Lung (tissue), 12 donors: ENCODE results near the gene FUOM. TPM values are rescaled to one million over a fixed set of nuclear protein-coding genes. Genes with fewer than 3 reads are reported as not detected.

Experiments used
- ATAC-seq: fragments of 200-7000 bp; cut with Tn5 transposase; one replicate; pipeline ENCODE4 v1.9.1; 2020; ENCODE audit warnings: moderate number of reproducible peaks; ENCODE audit not compliant: insufficient read depth, low FRiP score
- DNase-seq, 3 donors: peaks; one replicate each; pipeline ENCODE4 v3.0.0-alpha.2; 2013 to 2017
- H3K27ac ChIP-seq, 2 donors: one replicate each; pipeline ENCODE4 v1.5.1; 2013; ENCODE audit warnings: mild to moderate bottlenecking in 2 of 2, moderate library complexity in 2 of 2, control low read depth in 1 of 2, inconsistent platforms in 1 of 2, low read depth in 1 of 2, low read length in 1 of 2
- H3K27me3 ChIP-seq, 3 donors: one replicate each; pipeline ENCODE4 v1.5.1; 2013; ENCODE audit warnings: low read length in 2 of 3; ENCODE audit not compliant: control insufficient read depth in 3 of 3, insufficient read depth in 3 of 3
- H3K36me3 ChIP-seq, 4 donors: one replicate each; pipeline ENCODE4 v1.5.1; 2013; ENCODE audit warnings: low read length in 4 of 4, mild to moderate bottlenecking in 1 of 4, moderate library complexity in 1 of 4; ENCODE audit not compliant: control insufficient read depth in 4 of 4, insufficient read depth in 4 of 4
- H3K4me1 ChIP-seq, 5 donors: one replicate each; pipeline ENCODE4 v1.5.1; 2013; ENCODE audit warnings: low read length in 5 of 5, mild to moderate bottlenecking in 2 of 5, moderate library complexity in 1 of 5; ENCODE audit not compliant: control insufficient read depth in 5 of 5, insufficient read depth in 5 of 5
- H3K4me3 ChIP-seq: one replicate; pipeline ENCODE4 v1.5.1; 2013; ENCODE audit warnings: mild to moderate bottlenecking, control low read depth, moderate library complexity
- H3K9ac ChIP-seq, 2 donors: one replicate each; pipeline ENCODE4 v1.5.1; 2013; ENCODE audit warnings: low read length in 2 of 2, control low read depth in 1 of 2; ENCODE audit not compliant: insufficient read depth in 1 of 2
- H3K9me3 ChIP-seq, 4 donors: one replicate each; pipeline ENCODE4 v1.5.1; 2013; ENCODE audit warnings: low read length in 3 of 4, mild to moderate bottlenecking in 1 of 4, moderate library complexity in 1 of 4; ENCODE audit not compliant: control insufficient read depth in 4 of 4, insufficient read depth in 3 of 4
- WGBS, 2 donors: extraction: QIAGEN DNeasy Blood & Tissue Kit; methylation state at CpG; one replicate each; pipeline ENCODE4 v1.1.7; 2013; 5-methylcytosine and 5-hydroxymethylcytosine counted together
- polyA plus RNA-seq, 2 donors: library from polyadenylated mRNA; stranded (reverse); fragments of 200-250 nt; gene quantifications; one replicate each; pipeline ENCODE4 v1.2.1, GENCODE V29; 2013
- total RNA-seq, 2 donors: library from RNA; depleted of rRNA in 1 of 2; stranded (reverse); fragments of >200 nt in 1 of 2; gene quantifications; one replicate each; pipeline ENCODE4 v1.2.1, GENCODE V29; 2014 to 2021
- TF ChIP-seq, protein P1 (sequence below): IDR thresholded peaks from 2 replicates; pipeline ENCODE4 v1.5.1; 2012; ENCODE audit warnings: mild to moderate bottlenecking; ENCODE audit errors: control extremely low read depth, extremely low read depth
- donor health status: control.
- donor health status: control.
- donor health status: Bipolar disorder and iron deficiency.
- donor health status: healthy.
- donor health status: DM: yes; HTN: yes; CAD: no.

Gene FUOM
- total and polyA plus RNA-seq, 4 donors, result 8.4 to 41.4 (median 34.2) TPM

DNA sequence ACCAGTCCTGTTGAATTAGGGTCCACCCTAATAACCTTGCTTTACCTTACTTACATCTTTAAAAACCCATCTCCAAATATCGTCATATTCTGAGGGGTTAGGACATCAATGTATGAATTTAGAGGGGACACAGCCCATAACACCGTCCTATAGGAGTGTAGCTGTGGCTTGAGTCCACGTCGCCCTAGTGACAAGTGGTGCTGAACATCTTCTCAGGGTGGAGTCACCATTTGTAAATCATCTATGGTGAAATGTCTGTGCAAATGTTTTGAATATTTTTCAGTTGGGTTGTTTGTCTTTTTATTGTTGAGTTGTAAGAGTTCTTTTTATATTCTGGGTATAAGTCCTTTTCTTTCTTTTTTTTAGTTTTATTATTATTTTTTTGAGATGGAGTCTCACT, 15.8 kb downstream of the FUOM start:
- 88 to 91% methylated on average over 4 of the region's 4 CpGs for WGBS, 2 donors
- DNase-seq (no peak), ATAC-seq (no peak)
- Histone ChIP-seq H3K9me3 (peaks cover 0 to 16% (median 0%) of the 10 kb centered on the region in 4 donors), H3K4me3 (no peak overlapping the region), H3K9ac (no peak overlapping the region), H3K27me3 (peaks cover 0 to 38% (median 17%) of the 10 kb centered on the region in 3 donors), H3K4me1 (peaks cover 0 to 5% (median 0%) of the 10 kb centered on the region in 5 donors), H3K36me3 (no peaks in the 10 kb centered on the region), H3K27ac (no peak overlapping the region)
- TF ChIP-seq, protein P1, sequence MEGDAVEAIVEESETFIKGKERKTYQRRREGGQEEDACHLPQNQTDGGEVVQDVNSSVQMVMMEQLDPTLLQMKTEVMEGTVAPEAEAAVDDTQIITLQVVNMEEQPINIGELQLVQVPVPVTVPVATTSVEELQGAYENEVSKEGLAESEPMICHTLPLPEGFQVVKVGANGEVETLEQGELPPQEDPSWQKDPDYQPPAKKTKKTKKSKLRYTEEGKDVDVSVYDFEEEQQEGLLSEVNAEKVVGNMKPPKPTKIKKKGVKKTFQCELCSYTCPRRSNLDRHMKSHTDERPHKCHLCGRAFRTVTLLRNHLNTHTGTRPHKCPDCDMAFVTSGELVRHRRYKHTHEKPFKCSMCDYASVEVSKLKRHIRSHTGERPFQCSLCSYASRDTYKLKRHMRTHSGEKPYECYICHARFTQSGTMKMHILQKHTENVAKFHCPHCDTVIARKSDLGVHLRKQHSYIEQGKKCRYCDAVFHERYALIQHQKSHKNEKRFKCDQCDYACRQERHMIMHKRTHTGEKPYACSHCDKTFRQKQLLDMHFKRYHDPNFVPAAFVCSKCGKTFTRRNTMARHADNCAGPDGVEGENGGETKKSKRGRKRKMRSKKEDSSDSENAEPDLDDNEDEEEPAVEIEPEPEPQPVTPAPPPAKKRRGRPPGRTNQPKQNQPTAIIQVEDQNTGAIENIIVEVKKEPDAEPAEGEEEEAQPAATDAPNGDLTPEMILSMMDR, result no peak

DNA sequence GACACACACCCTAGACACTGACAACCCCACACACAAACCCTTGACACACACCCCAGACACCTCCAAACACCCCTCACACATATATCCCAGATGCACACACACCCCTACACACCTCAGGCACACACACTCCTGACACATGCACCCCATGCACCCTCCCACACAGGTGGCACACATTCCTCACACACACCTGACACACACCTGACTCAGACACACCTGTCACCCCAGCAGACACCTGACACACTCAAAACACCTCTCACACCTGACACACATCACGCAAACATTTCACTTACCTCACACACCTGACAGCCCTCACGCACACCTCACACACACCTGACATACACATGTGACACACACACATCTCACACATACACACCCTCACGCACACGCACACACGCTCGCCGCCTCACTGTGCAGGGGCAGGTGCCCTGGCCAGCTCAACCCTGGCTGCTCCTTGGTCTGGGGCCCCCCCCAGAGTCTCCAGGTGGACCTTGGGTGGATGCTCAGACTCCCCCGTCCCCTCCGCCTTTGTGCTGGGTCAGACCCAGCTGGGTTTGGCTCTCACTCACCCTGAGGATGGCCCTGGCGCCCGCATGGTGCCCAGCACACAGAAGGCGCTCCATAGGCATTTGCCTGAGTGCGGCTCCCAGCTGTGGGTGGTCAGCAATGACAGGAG, 18.0 kb downstream of the FUOM start:
- 92 to 93% methylated on average over 13 of the region's 13 CpGs for WGBS, 2 donors
- H3K27ac ChIP-seq, result no peak overlapping the region
- TF ChIP-seq, protein P1, result no peak
- ATAC-seq (no peak), DNase-seq (no peak)
- peaks cover 0 to 18% (median 0%) of the 10 kb centered on the region in 4 donors for H3K9me3 ChIP-seq
- H3K36me3 ChIP-seq, result no peaks in the 10 kb centered on the region
- H3K9ac ChIP-seq, result no peak overlapping the region
- peaks cover 0 to 54% (median 19%) of the 10 kb centered on the region in 3 donors for H3K27me3 ChIP-seq
- no peak overlapping the region for H3K4me3 ChIP-seq
- H3K4me1 ChIP-seq, result peaks cover 0 to 18% (median 4%) of the 10 kb centered on the region in 5 donors

DNA sequence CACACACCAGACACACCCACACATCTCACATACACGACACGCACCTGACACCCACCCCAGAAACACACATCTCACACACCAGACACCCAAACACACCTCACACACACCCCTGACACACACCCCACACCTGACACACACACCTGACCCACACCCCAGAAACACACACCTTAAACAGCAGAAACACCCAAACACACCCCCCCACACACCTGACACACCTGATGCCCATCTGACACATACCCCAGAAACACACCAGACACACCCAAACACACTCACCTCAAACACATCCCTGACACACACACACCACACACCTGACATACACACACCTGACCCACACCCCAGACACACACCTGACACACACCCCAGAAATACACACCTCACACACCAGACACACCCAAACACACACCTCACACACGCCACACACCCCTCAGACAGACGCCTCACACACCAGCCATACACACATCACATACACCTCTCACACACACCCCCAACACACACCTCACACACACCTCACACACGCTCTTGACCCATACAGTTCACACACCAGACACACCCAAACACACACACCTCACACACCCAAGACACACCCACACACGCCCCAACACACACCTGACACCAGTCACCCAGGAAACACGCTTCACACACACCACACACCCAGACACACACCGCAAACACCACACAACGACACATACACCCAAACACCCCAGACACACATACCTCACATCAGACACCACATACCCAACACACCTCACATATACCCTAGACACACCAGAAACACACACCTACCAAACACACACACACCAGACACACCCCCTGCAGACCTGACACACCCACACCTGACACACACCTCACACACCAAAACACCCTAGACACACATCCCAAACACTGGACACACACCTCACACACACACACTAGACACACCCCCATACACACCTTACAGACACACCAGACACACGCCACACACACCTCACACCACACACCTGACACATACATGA, 19.4 kb downstream of the FUOM start:
- Histone ChIP-seq H3K36me3 (no peaks in the 10 kb centered on the region), H3K4me3 (no peak overlapping the region), H3K9ac (no peak overlapping the region), H3K4me1 (peaks cover 0 to 21% (median 4%) of the 10 kb centered on the region in 5 donors), H3K27ac (no peak overlapping the region), H3K9me3 (peaks cover 0 to 19% (median 0%) of the 10 kb centered on the region in 4 donors), H3K27me3 (peaks cover 0 to 54% (median 23%) of the 10 kb centered on the region in 3 donors)
- WGBS, 2 donors, result 91 to 92% methylated on average over 10 of the region's 10 CpGs
- no peak for ATAC-seq
- no peak for DNase-seq
- TF ChIP-seq, protein P1, result no peak
